Ishikawa (cell line): Measurements from ENCODE around the gene SDR42E1.

Experiments
- CEBPB ChIP-seq: IDR thresholded peaks from 2 replicates; pipeline ENCODE4 v1.6.1; 2012
- MAX ChIP-seq: IDR thresholded peaks from 2 replicates; pipeline ENCODE4 v1.6.1; 2012
- RAD21 ChIP-seq: IDR thresholded peaks from 2 replicates; pipeline ENCODE4 v1.6.1; 2012; ENCODE audit warnings: low read depth
- TF ChIP-seq, protein P1 (sequence below): IDR thresholded peaks from 2 replicates; pipeline ENCODE4 v1.6.1; 2012; ENCODE audit warnings: low read depth, mild to moderate bottlenecking

- TF ChIP-seq, protein P1, sequence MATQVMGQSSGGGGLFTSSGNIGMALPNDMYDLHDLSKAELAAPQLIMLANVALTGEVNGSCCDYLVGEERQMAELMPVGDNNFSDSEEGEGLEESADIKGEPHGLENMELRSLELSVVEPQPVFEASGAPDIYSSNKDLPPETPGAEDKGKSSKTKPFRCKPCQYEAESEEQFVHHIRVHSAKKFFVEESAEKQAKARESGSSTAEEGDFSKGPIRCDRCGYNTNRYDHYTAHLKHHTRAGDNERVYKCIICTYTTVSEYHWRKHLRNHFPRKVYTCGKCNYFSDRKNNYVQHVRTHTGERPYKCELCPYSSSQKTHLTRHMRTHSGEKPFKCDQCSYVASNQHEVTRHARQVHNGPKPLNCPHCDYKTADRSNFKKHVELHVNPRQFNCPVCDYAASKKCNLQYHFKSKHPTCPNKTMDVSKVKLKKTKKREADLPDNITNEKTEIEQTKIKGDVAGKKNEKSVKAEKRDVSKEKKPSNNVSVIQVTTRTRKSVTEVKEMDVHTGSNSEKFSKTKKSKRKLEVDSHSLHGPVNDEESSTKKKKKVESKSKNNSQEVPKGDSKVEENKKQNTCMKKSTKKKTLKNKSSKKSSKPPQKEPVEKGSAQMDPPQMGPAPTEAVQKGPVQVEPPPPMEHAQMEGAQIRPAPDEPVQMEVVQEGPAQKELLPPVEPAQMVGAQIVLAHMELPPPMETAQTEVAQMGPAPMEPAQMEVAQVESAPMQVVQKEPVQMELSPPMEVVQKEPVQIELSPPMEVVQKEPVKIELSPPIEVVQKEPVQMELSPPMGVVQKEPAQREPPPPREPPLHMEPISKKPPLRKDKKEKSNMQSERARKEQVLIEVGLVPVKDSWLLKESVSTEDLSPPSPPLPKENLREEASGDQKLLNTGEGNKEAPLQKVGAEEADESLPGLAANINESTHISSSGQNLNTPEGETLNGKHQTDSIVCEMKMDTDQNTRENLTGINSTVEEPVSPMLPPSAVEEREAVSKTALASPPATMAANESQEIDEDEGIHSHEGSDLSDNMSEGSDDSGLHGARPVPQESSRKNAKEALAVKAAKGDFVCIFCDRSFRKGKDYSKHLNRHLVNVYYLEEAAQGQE, result no peak
- TF ChIP-seq MAX, result no peak
- TF ChIP-seq RAD21, result no peak
- TF ChIP-seq CEBPB, result no peak
Observed at GRCh38 chr16:82059983-82060421, 48.7 kb upstream of the SDR42E1 start.
